ENCODE measurements around the gene TMEM140.
"Not testable (repeated sequence)": the region's sequence is repeated elsewhere in the genome, so short reads cannot be mapped to it uniquely, and the experiment has no call there.

The TMEM140 gene

GRCh38 chr7:135158874-135159273, 11.0 kb downstream of the TMEM140 start:
- DNase-seq (ENCODE audit: low spot score), result no peak

GRCh38 chr7:135159359-135160085, 11.7 kb downstream of the TMEM140 start:
- DNase-seq (ENCODE audit: low spot score), result no peak

- DNase-seq (ENCODE audit: low spot score), result no peak
Measured at GRCh38 chr7:135160098-135160857, 12.4 kb downstream of the TMEM140 start.

GRCh38 chr7:135160858-135161653, 13.2 kb downstream of the TMEM140 start:
- DNase-seq (ENCODE audit: low spot score), result no peak

- no peak for DNase-seq (ENCODE audit: low spot score)
Measured at GRCh38 chr7:135161669-135162068, 13.8 kb downstream of the TMEM140 start.

GRCh38 chr7:135162382-135163001, 14.6 kb downstream of the TMEM140 start:
- no peak for DNase-seq (ENCODE audit: low spot score)

GRCh38 chr7:135164357-135165061, 16.6 kb downstream of the TMEM140 start:
- DNase-seq (ENCODE audit: low spot score), result no peak

- no peak for DNase-seq (ENCODE audit: low spot score)
Measured at GRCh38 chr7:135165862-135166261, 18.0 kb downstream of the TMEM140 start.

GRCh38 chr7:135166338-135166990, 18.6 kb downstream of the TMEM140 start:
- no peak for DNase-seq (ENCODE audit: low spot score)

- DNase-seq (ENCODE audit: low spot score), result no peak
Measured at GRCh38 chr7:135167365-135167917, 19.6 kb downstream of the TMEM140 start.

- no peak for DNase-seq (ENCODE audit: low spot score)
Measured at GRCh38 chr7:135168001-135168400, 20.1 kb downstream of the TMEM140 start.

GRCh38 chr7:135168489-135169140, 20.7 kb downstream of the TMEM140 start:
- no peak for DNase-seq (ENCODE audit: low spot score)

- DNase-seq (ENCODE audit: low spot score), result peak; percentile 80
Measured at GRCh38 chr7:135169141-135169963, 21.5 kb downstream of the TMEM140 start.

- no peak for DNase-seq (ENCODE audit: low spot score)
Measured at GRCh38 chr7:135169964-135170273, 22.0 kb downstream of the TMEM140 start.

GRCh38 chr7:135170274-135170997, 22.6 kb downstream of the TMEM140 start, which contains the start of gene CYREN:
Gene CYREN, minus strand, starts transcription at chr7:135170707. Its CDS starts 1,785 bp downstream, at chr7:135168922.
- peak; percentile 93 for DNase-seq (ENCODE audit: low spot score)

GRCh38 chr7:135170998-135171481, 23.2 kb downstream of the TMEM140 start:
- DNase-seq (ENCODE audit: low spot score), result not testable (repeated sequence)

- peak; percentile 12 for DNase-seq (ENCODE audit: low spot score)
Measured at GRCh38 chr7:135171581-135172291, 23.9 kb downstream of the TMEM140 start.

GRCh38 chr7:135173916-135174315, 26.0 kb downstream of the TMEM140 start:
- DNase-seq (ENCODE audit: low spot score), result not testable (repeated sequence)
